Skeletal muscle cell (primary cell): ENCODE measurements around the gene VCP.

ENCODE experiments used
- DNase-seq: peaks from one replicate; pipeline ENCODE4 v3.0.0-alpha.2; 2010; ENCODE audit warnings: low read depth
- H3K4me3 ChIP-seq: 2 replicates; pipeline ENCODE4 v1.5.1; 2011; ENCODE audit warnings: low read depth, mild to moderate bottlenecking, control low read depth, low read length, moderate library complexity

VCP gene

GRCh38 chr9:35105126-35105525, 32.7 kb upstream of the VCP start:
- DNase-seq = no peak

GRCh38 chr9:35104586-35104985, 32.2 kb upstream of the VCP start:
- no peak overlapping the region for H3K4me3 ChIP-seq
- DNase-seq = no peak

More at GRCh38 chr9:35105126-35105525, 32.7 kb upstream of the VCP start:
- no peak overlapping the region for H3K4me3 ChIP-seq

GRCh38 chr9:35103660-35104191, 31.3 kb upstream of the VCP start:
- no peak for DNase-seq
- H3K4me3 ChIP-seq = peak overlapping the region; percentile 84

- peak within 1 kb of the TSS; percentile 84 for H3K4me3 ChIP-seq
- peak; percentile 89 for DNase-seq
Observed at GRCh38 chr9:35102769-35103659, 30.6 kb upstream of the VCP start, which contains the start of gene STOML2. Gene STOML2, minus strand, starts transcription at chr9:35103131. Its CDS starts 37 bp downstream, at chr9:35103094.

- peak overlapping the region; percentile 84 for H3K4me3 ChIP-seq
- no peak for DNase-seq
Observed at GRCh38 chr9:35102465-35102768, 30.0 kb upstream of the VCP start.

- no peak overlapping the region for H3K4me3 ChIP-seq
- no peak for DNase-seq
Observed at GRCh38 chr9:35097573-35097972, 25.1 kb upstream of the VCP start.

GRCh38 chr9:35096035-35096849, 23.8 kb upstream of the VCP start, which contains the start of gene PIGO:
Gene PIGO, minus strand, starts transcription at chr9:35096591. Its CDS starts 1,026 bp downstream, at chr9:35095565.
- DNase-seq = no peak
- H3K4me3 ChIP-seq = peak within 1 kb of the TSS; percentile 98

GRCh38 chr9:35091536-35091935, 19.1 kb upstream of the VCP start:
- no peak overlapping the region for H3K4me3 ChIP-seq
- DNase-seq = no peak

GRCh38 chr9:35089434-35089833, 17.0 kb upstream of the VCP start:
- H3K4me3 ChIP-seq = no peak overlapping the region

GRCh38 chr9:35085078-35085477, 12.7 kb upstream of the VCP start:
- no peak overlapping the region for H3K4me3 ChIP-seq
- DNase-seq = no peak

More at GRCh38 chr9:35089434-35089833, 17.0 kb upstream of the VCP start:
- DNase-seq = no peak

- peak within 1 kb of the TSS; percentile 83 for H3K4me3 ChIP-seq
- peak; percentile 76 for DNase-seq
Observed at GRCh38 chr9:35079426-35080341, 7.3 kb upstream of the VCP start, which contains the start of gene FANCG. Gene FANCG, minus strand, starts transcription at chr9:35079942. Its CDS starts 418 bp downstream, at chr9:35079524.

- peak overlapping the region; percentile 83 for H3K4me3 ChIP-seq
Observed at GRCh38 chr9:35079041-35079425, 6.6 kb upstream of the VCP start.

GRCh38 chr9:35078066-35078465, 5.6 kb upstream of the VCP start:
- H3K4me3 ChIP-seq = peak overlapping the region; percentile 83
- DNase-seq = no peak

More at GRCh38 chr9:35079041-35079425, 6.6 kb upstream of the VCP start:
- DNase-seq = no peak

GRCh38 chr9:35076848-35077247, 4.4 kb upstream of the VCP start:
- H3K4me3 ChIP-seq = no peak overlapping the region
- no peak for DNase-seq

GRCh38 chr9:35075358-35075757, 2.9 kb upstream of the VCP start:
- DNase-seq = no peak
- H3K4me3 ChIP-seq = no peak overlapping the region

- no peak overlapping the region for H3K4me3 ChIP-seq
- no peak for DNase-seq
Observed at GRCh38 chr9:35074791-35075190, 2.4 kb upstream of the VCP start.

- no peak overlapping the region for H3K4me3 ChIP-seq
- no peak for DNase-seq
Observed at GRCh38 chr9:35074141-35074540, 1.7 kb upstream of the VCP start.

- no peak for DNase-seq
- H3K4me3 ChIP-seq = peak overlapping the region; percentile 30
Observed at GRCh38 chr9:35073279-35073612, 821 bp upstream of the VCP start.

- H3K4me3 ChIP-seq = peak overlapping the region; percentile 92
- peak; percentile 63 for DNase-seq
Observed at GRCh38 chr9:35071814-35072460, 488 bp downstream of the VCP start.
